ENCODE measurements around the gene CST3.

Gene CST3

DNA sequence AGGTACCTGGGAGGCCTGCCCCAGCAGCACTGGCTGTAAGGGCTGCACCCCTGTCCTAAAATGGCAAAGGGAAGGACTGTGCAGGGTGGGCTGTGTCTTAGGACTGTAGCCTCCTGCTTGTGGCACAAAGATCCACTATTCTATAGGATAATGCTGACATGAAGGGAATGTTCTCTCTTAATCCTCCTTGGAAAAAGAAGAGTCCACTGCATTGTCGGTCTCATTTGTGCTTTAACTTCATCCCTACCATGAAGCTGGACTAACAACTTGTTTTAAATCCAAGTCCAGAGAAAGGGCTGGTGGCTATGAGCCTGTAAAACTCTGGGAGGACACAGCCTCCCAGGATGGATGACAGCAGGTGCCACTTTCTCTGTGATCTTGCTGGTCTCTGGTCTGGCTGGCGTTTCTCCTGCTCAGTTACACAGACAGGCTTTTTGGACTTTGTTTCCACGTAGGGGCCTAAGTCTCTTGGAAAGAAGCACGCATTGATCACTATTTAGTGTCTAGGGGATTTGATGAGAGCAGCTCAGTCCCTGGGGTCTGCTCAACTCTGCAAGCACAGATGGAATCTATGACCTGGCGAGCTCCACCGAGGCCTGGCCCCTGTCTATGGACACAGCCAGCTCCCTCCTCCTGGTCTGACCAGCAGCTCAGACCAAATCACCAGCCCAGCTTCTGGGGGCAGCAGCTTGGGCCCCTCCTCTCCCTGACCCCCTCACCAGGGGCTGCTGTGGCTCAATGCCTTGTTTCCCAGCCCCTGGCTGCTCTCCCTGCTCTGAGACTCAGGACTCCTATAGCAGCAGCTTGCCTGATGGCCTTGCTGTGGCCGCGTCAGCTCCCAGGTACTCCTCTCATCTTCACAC lies 4.8 kb downstream of the CST3 start:
- H3K27ac ChIP-seq (replicated peaks) = no peak overlapping the region
- H3K27me3 ChIP-seq (ENCODE audit: insufficient read depth, poor library complexity, severe bottlenecking) = no peaks in the 10 kb centered on the region
- TF ChIP-seq, protein P1, sequence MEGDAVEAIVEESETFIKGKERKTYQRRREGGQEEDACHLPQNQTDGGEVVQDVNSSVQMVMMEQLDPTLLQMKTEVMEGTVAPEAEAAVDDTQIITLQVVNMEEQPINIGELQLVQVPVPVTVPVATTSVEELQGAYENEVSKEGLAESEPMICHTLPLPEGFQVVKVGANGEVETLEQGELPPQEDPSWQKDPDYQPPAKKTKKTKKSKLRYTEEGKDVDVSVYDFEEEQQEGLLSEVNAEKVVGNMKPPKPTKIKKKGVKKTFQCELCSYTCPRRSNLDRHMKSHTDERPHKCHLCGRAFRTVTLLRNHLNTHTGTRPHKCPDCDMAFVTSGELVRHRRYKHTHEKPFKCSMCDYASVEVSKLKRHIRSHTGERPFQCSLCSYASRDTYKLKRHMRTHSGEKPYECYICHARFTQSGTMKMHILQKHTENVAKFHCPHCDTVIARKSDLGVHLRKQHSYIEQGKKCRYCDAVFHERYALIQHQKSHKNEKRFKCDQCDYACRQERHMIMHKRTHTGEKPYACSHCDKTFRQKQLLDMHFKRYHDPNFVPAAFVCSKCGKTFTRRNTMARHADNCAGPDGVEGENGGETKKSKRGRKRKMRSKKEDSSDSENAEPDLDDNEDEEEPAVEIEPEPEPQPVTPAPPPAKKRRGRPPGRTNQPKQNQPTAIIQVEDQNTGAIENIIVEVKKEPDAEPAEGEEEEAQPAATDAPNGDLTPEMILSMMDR (IDR thresholded peaks at IDR 0.05; ENCODE audit: insufficient read depth, low read length) = no peak
- TF ChIP-seq GABPA (IDR thresholded peaks at IDR 0.05; ENCODE audit: low read depth) (no peak), POLR2AphosphoS5 (IDR thresholded peaks at IDR 0.05; ENCODE audit: low read depth) (no peak), SPI1 (IDR thresholded peaks at IDR 0.05; ENCODE audit: borderline replicate concordance, low read depth) (no peak)
- TF ChIP-seq, protein P2, sequence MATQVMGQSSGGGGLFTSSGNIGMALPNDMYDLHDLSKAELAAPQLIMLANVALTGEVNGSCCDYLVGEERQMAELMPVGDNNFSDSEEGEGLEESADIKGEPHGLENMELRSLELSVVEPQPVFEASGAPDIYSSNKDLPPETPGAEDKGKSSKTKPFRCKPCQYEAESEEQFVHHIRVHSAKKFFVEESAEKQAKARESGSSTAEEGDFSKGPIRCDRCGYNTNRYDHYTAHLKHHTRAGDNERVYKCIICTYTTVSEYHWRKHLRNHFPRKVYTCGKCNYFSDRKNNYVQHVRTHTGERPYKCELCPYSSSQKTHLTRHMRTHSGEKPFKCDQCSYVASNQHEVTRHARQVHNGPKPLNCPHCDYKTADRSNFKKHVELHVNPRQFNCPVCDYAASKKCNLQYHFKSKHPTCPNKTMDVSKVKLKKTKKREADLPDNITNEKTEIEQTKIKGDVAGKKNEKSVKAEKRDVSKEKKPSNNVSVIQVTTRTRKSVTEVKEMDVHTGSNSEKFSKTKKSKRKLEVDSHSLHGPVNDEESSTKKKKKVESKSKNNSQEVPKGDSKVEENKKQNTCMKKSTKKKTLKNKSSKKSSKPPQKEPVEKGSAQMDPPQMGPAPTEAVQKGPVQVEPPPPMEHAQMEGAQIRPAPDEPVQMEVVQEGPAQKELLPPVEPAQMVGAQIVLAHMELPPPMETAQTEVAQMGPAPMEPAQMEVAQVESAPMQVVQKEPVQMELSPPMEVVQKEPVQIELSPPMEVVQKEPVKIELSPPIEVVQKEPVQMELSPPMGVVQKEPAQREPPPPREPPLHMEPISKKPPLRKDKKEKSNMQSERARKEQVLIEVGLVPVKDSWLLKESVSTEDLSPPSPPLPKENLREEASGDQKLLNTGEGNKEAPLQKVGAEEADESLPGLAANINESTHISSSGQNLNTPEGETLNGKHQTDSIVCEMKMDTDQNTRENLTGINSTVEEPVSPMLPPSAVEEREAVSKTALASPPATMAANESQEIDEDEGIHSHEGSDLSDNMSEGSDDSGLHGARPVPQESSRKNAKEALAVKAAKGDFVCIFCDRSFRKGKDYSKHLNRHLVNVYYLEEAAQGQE (IDR thresholded peaks at IDR 0.05; ENCODE audit: insufficient replicate concordance, low read depth) = no peak
- H3K4me3 ChIP-seq (replicated peaks; ENCODE audit: insufficient read depth, low read length) = no peak overlapping the region
- DNase-seq (ENCODE audit: low read depth in 1 of 2, low spot score in 1 of 2) = no peak

DNA sequence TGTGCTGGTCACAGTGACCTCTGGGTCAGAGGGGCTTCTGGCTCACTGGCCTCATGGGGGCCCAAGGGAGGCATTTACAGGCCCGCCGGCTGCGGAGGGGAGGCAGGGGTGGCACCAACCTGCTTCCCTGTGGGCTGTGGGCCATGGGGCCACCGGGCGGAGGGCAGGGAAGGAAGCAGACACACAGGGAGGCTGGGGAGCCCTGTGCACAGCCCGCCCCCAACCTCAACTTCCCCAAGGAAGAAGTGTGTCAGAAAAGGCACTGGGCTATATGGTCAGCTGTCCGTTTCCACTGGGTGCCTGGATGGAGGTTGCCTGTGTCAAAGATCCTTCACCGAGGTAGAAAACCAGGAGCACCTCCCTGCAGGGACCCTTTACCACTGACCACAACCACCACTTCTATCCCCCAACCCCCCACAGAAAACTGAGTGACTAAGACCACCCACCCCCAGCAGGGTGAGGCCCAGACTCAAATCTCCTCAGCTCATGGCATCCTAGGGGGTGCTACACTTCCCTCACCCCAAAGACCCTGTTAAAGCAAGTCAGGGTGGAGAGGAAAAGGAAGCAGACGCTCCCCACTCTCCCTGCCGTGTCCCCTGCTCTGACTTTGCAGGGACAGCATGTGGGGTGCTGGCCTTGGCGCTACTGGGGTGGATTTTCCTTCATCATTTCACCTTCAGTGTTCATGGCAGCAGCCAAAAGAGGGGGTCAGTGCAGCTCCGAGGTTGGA lies 5.6 kb downstream of the CST3 start:
- no peak overlapping the region for H3K27ac ChIP-seq (replicated peaks)
- no peaks in the 10 kb centered on the region for H3K27me3 ChIP-seq (ENCODE audit: insufficient read depth, poor library complexity, severe bottlenecking)
- no peak for DNase-seq (ENCODE audit: low read depth in 1 of 2, low spot score in 1 of 2)
- no peak overlapping the region for H3K4me3 ChIP-seq (replicated peaks; ENCODE audit: insufficient read depth, low read length)
- no peak for TF ChIP-seq GABPA (IDR thresholded peaks at IDR 0.05; ENCODE audit: low read depth)
- TF ChIP-seq, protein P2 (IDR thresholded peaks at IDR 0.05; ENCODE audit: insufficient replicate concordance, low read depth) = no peak
- TF ChIP-seq, protein P1 (IDR thresholded peaks at IDR 0.05; ENCODE audit: insufficient read depth, low read length) = no peak

DNA sequence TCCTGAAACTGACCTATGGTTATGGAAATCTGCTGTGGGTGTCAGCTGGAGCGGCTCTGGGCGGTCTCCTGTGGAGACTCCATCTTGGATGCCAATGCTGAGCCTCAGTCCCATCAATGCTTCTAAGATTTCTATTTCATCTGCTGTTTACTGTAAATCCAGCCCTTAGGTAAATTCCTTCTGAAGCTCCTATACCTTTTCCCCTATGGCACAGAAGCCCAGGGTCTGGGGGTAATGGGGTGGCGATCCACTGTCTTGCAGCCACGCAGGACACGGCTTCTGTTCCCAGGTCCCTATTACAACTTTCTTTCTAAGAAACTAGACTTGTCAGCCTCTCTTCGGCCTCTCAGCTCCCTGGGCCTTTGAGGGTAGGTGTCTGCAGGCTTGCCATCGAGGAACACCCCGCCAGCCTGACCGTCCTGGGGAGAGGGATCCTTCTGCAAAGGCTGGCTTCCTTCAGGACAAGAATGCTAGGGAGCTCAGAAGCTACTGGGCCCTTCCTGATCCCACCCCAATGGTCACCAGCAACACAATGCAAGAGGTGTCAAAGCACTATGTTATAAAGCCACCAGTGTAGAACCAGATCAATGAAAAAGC lies 6.4 kb downstream of the CST3 start:
- no peaks in the 10 kb centered on the region for H3K27me3 ChIP-seq (ENCODE audit: insufficient read depth, poor library complexity, severe bottlenecking)
- no peak for DNase-seq (ENCODE audit: low read depth in 1 of 2, low spot score in 1 of 2)
- H3K4me3 ChIP-seq (replicated peaks; ENCODE audit: insufficient read depth, low read length) = no peak overlapping the region
- TF ChIP-seq SPI1 (IDR thresholded peaks at IDR 0.05; ENCODE audit: borderline replicate concordance, low read depth) = no peak
- TF ChIP-seq, protein P2 (IDR thresholded peaks at IDR 0.05; ENCODE audit: insufficient replicate concordance, low read depth) = no peak
- TF ChIP-seq, protein P1 (IDR thresholded peaks at IDR 0.05; ENCODE audit: insufficient read depth, low read length) = no peak
- TF ChIP-seq GABPA (IDR thresholded peaks at IDR 0.05; ENCODE audit: low read depth) = no peak
- TF ChIP-seq POLR2AphosphoS5 (IDR thresholded peaks at IDR 0.05; ENCODE audit: low read depth) = no peak
- H3K27ac ChIP-seq (replicated peaks) = no peak overlapping the region
